Osteocyte (in vitro differentiated cells): Measurements from ENCODE around the gene TRERF1. TPM values are rescaled to one million over a fixed set of nuclear protein-coding genes. Genes with fewer than 3 reads are reported as not detected.
"Not testable (repeated sequence)": the region's sequence is repeated elsewhere in the genome, so short reads cannot be mapped to it uniquely, and the experiment has no call there.

Experiments
- DNase-seq: peaks from one replicate; pipeline ENCODE4 v3.0.0; 2021; ENCODE audit warnings: mixed read lengths; ENCODE audit not compliant: unreplicated experiment; ENCODE audit errors: extremely low spot score
- H3K27ac Mint-ChIP-seq: one replicate; pipeline ENCODE4 v1.8.0; 2021; ENCODE audit warnings: mild to moderate bottlenecking, mixed read lengths; ENCODE audit not compliant: unreplicated experiment
- H3K27me3 Mint-ChIP-seq: one replicate; pipeline ENCODE4 v1.8.0; 2021; ENCODE audit warnings: mixed read lengths; ENCODE audit not compliant: unreplicated experiment
- H3K36me3 Mint-ChIP-seq: one replicate; pipeline ENCODE4 v1.8.0; 2021; ENCODE audit warnings: mixed read lengths; ENCODE audit not compliant: unreplicated experiment
- H3K4me1 Mint-ChIP-seq: one replicate; pipeline ENCODE4 v1.8.0; 2021; ENCODE audit warnings: mixed read lengths; ENCODE audit not compliant: unreplicated experiment
- H3K4me3 Mint-ChIP-seq: one replicate; pipeline ENCODE4 v1.8.0; 2021; ENCODE audit warnings: mild to moderate bottlenecking, moderate library complexity, mixed read lengths; ENCODE audit not compliant: unreplicated experiment
- H3K9me3 Mint-ChIP-seq: one replicate; pipeline ENCODE4 v1.8.0; 2021; ENCODE audit warnings: mixed read lengths; ENCODE audit not compliant: unreplicated experiment
- total RNA-seq: library from RNA; stranded (reverse); gene quantifications from 2 replicates; pipeline ENCODE4 v1.2.1, GENCODE V29; 2021
- TF ChIP-seq, protein P1 (sequence below): fragments of 200-600 bp; sonication (generic); IDR thresholded peaks from 2 replicates; pipeline ENCODE4 v1.5.0; 2021; ENCODE audit warnings: antibody characterized with exemption, mild to moderate bottlenecking, moderate library complexity

Gene TRERF1
- total RNA-seq, 1 donor from 2014 or later: 6.4 TPM

DNA sequence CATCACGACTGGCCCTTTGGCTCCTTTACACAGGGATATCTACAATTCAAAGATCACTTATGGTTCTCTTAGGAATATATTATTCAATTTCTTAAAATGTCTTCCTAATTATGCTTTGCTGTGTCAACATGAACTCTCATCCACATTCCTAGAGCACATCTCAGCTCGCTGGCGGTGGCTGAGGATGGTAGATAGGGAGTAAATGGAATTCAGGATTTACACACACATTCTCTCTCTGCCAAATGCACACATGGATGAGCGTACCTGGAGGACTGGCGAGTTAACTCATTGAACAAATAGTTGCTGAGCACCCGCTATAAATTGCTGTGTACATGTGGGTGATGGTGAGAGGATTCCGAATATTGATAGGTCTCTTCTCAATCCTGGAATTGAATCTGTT lies 229.3 kb downstream of the TRERF1 start:
- Mint-ChIP-seq H3K27ac (no peak overlapping the region), H3K4me3 (no peak overlapping the region), H3K27me3 (no peaks in the 10 kb centered on the region), H3K4me1 (peaks cover 20% of the 10 kb centered on the region), H3K9me3 (no peaks in the 10 kb centered on the region), H3K36me3 (peaks cover 5% of the 10 kb centered on the region)
- TF ChIP-seq, protein P1, sequence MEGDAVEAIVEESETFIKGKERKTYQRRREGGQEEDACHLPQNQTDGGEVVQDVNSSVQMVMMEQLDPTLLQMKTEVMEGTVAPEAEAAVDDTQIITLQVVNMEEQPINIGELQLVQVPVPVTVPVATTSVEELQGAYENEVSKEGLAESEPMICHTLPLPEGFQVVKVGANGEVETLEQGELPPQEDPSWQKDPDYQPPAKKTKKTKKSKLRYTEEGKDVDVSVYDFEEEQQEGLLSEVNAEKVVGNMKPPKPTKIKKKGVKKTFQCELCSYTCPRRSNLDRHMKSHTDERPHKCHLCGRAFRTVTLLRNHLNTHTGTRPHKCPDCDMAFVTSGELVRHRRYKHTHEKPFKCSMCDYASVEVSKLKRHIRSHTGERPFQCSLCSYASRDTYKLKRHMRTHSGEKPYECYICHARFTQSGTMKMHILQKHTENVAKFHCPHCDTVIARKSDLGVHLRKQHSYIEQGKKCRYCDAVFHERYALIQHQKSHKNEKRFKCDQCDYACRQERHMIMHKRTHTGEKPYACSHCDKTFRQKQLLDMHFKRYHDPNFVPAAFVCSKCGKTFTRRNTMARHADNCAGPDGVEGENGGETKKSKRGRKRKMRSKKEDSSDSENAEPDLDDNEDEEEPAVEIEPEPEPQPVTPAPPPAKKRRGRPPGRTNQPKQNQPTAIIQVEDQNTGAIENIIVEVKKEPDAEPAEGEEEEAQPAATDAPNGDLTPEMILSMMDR: no peak
- no peak for DNase-seq

DNA sequence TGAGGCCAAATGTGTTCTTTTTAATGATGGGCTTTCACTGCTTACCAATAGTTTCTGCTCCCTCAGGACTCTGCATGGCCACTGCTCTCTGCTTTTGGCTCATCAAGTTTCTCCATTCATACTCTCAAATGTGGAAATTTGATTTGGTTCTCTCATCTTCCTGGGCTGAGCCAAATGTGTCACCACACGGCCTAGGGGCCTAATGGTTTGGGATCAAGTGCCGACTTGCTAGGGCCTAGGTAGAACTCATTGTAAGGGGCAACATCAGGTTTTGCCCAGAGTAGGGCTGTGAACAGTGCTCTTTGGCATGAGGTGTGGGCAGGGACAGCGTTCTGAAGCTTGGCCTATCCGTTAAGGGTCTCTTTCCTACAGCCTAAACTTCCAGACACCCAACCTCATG lies 230.2 kb downstream of the TRERF1 start:
- no peak overlapping the region for H3K4me3 Mint-ChIP-seq
- no peak for DNase-seq
- H3K27me3 Mint-ChIP-seq: no peaks in the 10 kb centered on the region
- H3K27ac Mint-ChIP-seq: no peak overlapping the region
- no peaks in the 10 kb centered on the region for H3K9me3 Mint-ChIP-seq
- H3K4me1 Mint-ChIP-seq: peaks cover 15% of the 10 kb centered on the region
- TF ChIP-seq, protein P1: no peak
- peaks cover 5% of the 10 kb centered on the region for H3K36me3 Mint-ChIP-seq

DNA sequence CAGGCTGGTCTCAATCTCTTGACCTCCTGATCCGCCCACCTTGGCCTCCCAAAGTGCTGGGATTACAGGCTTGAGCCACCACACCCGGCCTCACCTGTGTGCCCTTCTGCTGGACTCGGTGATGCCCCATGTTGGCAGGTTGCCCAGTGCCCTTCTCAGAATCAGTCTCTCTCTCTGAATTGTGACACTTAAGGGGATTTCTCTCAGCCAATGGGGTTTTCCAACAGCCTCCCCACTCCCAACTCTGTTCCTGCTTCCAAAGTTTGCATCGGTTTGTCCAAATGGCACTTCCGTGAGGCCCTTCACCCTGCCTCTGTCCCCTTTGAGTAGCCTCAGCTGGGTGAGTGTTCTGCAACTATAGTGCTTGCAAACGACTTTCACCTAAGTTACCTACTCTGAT lies 230.9 kb downstream of the TRERF1 start:
- H3K27me3 Mint-ChIP-seq: no peaks in the 10 kb centered on the region
- no peak for DNase-seq
- no peak overlapping the region for H3K27ac Mint-ChIP-seq
- peaks cover 16% of the 10 kb centered on the region for H3K4me1 Mint-ChIP-seq
- no peak overlapping the region for H3K4me3 Mint-ChIP-seq
- H3K36me3 Mint-ChIP-seq: peaks cover 5% of the 10 kb centered on the region
- TF ChIP-seq, protein P1: no peak
- H3K9me3 Mint-ChIP-seq: no peaks in the 10 kb centered on the region

DNA sequence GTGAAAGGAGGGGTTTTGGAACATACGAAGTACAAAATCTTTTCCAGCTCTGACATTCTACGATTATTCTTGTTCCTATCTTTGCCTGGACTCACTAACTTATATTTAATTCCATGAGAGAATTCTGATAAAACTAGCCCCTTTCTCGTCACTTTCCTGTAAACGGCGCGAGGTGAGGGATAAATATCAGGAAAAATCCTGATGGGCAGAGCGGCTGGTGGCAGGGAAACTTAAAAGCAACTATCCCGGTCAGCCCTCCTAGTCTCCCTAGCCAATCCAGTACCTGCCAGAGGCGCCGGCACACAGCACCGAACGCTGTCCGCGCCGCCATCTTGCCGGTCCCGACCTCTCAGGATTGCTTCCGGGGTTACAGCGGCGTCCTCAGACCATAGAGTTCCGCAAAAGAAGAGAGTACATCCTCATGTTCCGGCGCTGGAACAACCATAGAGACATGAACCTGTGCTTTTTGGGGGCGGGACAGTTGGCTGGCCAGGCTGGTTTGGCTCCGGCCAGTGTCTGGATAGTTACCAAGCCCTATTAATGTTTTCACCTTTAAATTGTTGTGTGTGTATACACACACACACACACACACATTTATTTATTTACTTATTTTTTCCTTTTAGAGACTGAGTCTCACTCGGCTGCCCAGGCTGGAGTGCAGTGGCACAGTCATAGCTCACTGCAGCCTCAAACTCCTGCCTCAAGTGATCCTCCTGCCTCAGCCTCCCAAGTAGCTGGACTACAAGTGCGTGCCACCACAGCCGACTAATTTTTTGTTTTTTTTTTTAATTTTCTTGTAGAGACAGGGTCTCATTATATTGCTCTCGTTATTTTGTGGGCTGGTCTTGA lies 234.0 kb downstream of the TRERF1 start, which contains the start of gene MRPS10:
Gene MRPS10 (minus strand): TSS at position 343 of the 849 bp plus-strand sequence. CDS start 12 bp downstream, at position 331.
- Mint-ChIP-seq H3K27ac (peak within 1 kb of the TSS; percentile 97), H3K27me3 (no peaks in the 10 kb centered on the region), H3K4me3 (peak within 1 kb of the TSS; percentile 98), H3K36me3 (peaks cover 8% of the 10 kb centered on the region), H3K9me3 (no peaks in the 10 kb centered on the region), H3K4me1 (peaks cover 19% of the 10 kb centered on the region)
- TF ChIP-seq, protein P1: no peak
- peak; percentile 96 for DNase-seq

DNA sequence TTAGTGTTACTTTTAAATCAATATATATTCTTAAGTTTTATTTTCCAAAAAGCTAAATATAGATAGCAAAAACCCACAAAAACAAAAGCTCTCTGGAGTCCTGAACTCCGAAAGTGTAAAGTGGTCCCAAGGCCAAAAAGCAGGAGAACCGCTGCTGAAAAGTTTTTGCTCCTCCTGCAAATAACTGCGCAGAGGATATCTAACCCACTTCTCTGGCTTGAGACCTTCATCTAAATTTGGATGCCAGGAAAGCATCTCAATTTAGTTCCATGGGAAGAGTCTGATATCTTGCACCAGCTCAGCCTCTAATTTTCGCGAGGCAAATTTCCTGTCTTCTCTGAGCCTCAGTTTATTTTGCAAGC lies 234.6 kb downstream of the TRERF1 start:
- Mint-ChIP-seq H3K4me3 (peak overlapping the region; percentile 98), H3K27me3 (no peaks in the 10 kb centered on the region), H3K9me3 (no peaks in the 10 kb centered on the region), H3K4me1 (peaks cover 19% of the 10 kb centered on the region), H3K36me3 (peaks cover 8% of the 10 kb centered on the region), H3K27ac (peak overlapping the region; percentile 97)
- TF ChIP-seq, protein P1: no peak
- no peak for DNase-seq

DNA sequence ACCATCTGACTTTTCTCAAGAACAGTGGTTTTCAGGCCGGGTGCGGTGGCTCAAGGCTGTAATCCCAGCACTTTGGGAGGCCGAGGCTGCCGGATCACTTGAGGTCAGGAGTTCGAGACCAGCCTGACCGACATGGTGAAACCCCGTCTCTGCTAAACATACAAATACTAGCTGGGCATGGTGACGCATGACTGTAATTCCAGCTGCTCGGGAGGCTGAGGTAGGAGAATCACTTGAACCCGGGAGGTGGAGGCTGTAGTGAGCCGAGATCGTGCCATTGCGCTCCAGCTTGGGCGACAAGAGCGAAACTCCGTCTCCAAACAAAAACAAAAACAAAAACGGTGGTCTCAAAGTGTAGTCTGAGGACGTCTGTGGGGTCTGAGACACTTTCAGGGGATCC lies 235.2 kb downstream of the TRERF1 start:
- Mint-ChIP-seq H3K4me3 (peak overlapping the region; percentile 63), H3K27ac (peak overlapping the region; percentile 4), H3K36me3 (peaks cover 11% of the 10 kb centered on the region), H3K4me1 (peaks cover 19% of the 10 kb centered on the region)
- H3K9me3 Mint-ChIP-seq, H3K27me3 Mint-ChIP-seq, DNase-seq: not testable (repeated sequence)
